K562 treated with DMSO at 1 percent for 24 hours (cell line): ENCODE results near the gene UCP2. TPM values are rescaled to one million over a fixed set of nuclear protein-coding genes. Genes with fewer than 3 reads are reported as not detected.

Source experiments
- total RNA-seq: library from RNA; unstranded; fragments of 300-600 nt; gene quantifications from 2 replicates; pipeline ENCODE4 v1.2.3, GENCODE V29; 2022; ENCODE audit warnings: low read depth; ENCODE audit not compliant: insufficient read depth

UCP2 gene
- total RNA-seq = 89.3 and 106 TPM in 2 replicates

DNA sequence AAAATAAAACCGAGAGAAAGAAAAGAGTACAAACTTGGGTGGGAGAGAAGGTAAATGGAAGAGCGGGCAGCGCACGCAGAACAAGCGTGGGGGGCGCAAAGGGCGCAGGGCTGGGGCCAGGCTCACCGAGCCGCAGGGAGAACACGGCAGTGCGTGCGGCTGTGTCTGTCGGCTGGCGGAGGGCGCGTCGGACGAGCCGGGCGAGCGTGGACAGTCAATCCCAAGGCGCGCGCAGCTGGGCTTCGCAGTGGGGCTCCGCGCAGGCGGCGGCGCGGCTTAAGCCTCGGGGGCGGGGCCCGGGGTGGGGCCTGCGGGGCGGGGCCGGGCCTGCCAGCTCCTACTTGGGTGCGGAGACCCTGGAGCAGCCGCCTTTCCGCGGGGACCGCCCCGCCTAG lies at the start of gene UCP2:
TSS of gene UCP2 (minus strand) at position 249 of the 395 bp plus-strand sequence. CDS start 4,465 bp downstream, outside the sequence.

GRCh38 chr11:74008373-74009229 lies 26.0 kb upstream of the UCP2 start, which contains the start of gene UCP3:
Gene UCP3, minus strand, starts transcription at chr11:74009085. Its CDS starts 2,043 bp downstream, at chr11:74007042.

GRCh38 chr11:73950869-73951710 lies 31.6 kb downstream of the UCP2 start, which contains the start of gene DNAJB13:
Gene DNAJB13, plus strand, starts transcription at chr11:73951026. Its CDS starts 44 bp downstream, at chr11:73951070.

Other genes with a start within 250 kb of the UCP2 start
- gene RAB6A, start 221.8 kb downstream of the UCP2 start, total RNA-seq = 108 and 122 TPM in 2 replicates
- gene MRPL48, start 195.0 kb downstream of the UCP2 start, total RNA-seq = 67.9 and 70.0 TPM in 2 replicates
- gene COA4, start 106.0 kb downstream of the UCP2 start, total RNA-seq = 78.8 and 85.9 TPM in 2 replicates
- 23.4 and 26.2 TPM in 2 replicates for gene PAAF1, start 105.8 kb downstream of the UCP2 start, total RNA-seq
- gene DNAJB13, start 31.8 kb downstream of the UCP2 start, total RNA-seq = not detected in 2 replicates
- 0.37 and 2.0 TPM in 2 replicates for gene UCP3, start 26.2 kb upstream of the UCP2 start, total RNA-seq
- gene C2CD3, start 188.2 kb upstream of the UCP2 start, total RNA-seq = 19.1 and 19.7 TPM in 2 replicates
- 56.1 and 57.1 TPM in 2 replicates for gene PPME1, start 188.4 kb upstream of the UCP2 start, total RNA-seq